ENCODE measurements around the gene MYO9B.
"Not testable (repeated sequence)": the region's sequence is repeated elsewhere in the genome, so short reads cannot be mapped to it uniquely, and the experiment has no call there.

The MYO9B gene

GRCh38 chr19:17094694-17095093, 19.1 kb downstream of the MYO9B start:
- DNase-seq = not testable (repeated sequence)

DNA sequence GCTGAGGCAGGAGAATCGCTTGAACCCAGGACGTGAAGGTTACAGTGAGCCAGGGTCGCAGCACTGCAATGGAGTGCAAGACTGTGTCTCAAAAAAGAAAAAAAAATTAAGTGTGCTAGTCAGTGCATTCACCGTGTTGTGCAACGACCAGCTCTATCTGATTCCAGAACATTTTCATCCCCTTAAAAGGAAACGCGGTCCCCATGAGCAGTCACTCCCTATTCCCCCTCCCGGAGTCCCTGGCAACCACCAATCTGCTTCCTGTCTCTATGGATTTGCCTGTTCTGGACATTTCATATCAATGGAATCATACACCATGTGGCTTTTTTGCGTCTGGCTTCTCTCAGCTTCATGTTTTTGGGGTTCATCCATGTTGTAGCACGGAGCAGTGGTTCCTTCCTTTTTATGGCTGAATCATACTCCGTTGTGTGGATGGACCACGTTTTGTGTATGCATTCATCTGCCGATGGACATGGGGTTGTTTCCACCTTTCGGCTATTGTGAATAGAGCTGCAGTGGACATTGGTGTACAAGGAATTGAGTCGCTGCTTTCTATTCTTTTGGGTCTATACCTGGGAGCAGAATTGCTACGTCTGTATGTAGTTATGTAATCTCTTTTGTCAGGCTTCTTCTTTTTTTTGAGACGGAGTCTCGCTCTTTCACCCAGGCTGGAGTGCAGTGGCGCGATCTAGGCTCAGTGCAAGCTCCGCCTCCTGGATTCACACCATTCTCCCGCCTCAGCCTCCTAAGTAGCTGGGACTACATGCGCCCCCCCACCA, 19.8 kb downstream of the MYO9B start:
- no peak for DNase-seq

DNA sequence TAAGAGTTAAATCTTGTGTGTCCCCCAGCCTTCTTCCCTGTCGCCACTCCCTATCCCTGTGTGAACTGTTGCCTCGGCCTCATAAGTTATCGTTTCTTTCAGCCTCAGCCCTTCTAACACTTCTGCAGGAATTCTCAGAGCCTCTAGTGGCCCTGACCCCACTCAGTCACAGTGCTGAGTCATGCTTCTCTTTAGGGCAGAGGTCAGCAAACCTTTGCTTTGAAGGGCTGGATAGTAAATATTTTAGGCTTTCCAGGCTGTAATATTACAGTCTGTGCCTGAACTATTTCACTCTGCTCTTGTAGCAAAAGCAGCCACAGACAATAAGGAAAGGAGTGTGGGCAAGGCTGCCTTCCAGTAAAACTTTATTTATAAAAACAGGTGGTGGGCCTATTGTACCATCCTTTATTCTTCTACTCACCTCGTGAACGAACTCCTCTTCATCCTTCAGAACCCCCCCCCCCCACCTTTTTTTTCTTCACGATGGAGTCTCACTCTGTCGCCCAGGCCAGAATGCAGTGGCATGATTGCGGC, 22.1 kb downstream of the MYO9B start:
- DNase-seq = no peak

- DNase-seq = no peak
Observed at GRCh38 chr19:17098326-17098725, 22.7 kb downstream of the MYO9B start.

- no peak for DNase-seq
Observed at GRCh38 chr19:17101686-17102628, 26.4 kb downstream of the MYO9B start.

- DNase-seq = no peak
Observed at GRCh38 chr19:17103177-17103576, 27.6 kb downstream of the MYO9B start.

DNA sequence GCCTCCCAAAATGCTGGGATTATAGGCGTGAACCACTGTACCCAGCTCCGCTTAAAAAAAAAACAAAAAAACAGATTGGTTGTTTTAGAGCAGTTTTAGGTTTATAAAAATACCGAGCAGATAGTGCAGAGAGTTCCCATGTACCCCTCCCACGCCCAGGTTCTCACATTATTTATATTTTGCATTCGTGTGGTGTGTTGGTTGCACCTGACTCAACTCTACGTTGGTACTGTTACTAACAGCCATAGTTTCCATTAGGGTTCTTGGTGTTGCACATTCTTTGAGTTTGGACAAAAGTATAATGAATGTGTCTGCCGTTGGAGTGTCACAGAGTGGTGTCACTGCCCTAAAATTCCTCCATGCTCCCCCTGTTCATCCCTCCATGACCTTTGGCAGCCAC, 29.1 kb downstream of the MYO9B start:
- no peak for DNase-seq

DNA sequence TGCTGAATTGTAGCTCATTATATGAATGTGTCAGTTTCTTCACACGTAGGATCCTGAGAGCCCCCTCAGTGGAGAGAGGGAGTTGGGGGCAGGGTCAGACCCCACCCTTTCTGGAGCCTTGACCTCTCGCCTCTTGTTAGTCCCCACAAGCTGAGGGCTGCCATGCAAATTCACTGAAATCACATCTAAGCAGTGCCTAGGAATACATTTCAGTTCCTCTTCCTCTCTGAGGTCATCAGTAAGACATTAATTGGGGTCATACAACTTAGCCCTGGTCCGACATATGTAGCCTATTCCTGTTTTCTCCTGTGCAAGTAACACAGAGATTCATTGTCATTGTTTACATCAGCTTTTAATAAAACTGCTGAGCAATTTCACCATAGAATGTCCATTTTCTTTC, 30.0 kb downstream of the MYO9B start:
- no peak for DNase-seq

DNA sequence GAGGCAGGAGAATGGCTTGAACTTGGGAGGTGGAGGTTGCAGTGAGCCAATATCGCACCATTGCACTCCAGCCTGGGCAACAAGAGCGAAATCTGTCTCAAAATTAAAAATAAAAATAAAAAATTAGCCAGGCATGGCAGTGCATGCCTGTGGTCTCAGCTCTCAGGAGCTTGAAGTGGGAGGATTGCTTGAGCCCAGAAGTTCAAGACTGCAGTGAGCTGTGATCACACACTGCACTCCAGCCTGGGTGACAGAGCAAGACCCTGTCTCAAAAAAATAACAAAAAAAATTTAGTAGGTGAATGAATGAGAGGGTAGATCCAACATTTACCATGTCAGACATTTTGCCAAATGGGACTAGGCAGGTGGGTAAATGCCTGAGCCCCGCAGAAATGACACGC, 31.4 kb downstream of the MYO9B start:
- not testable (repeated sequence) for DNase-seq

- DNase-seq = no peak
Observed at GRCh38 chr19:17107546-17108452, 32.2 kb downstream of the MYO9B start.

GRCh38 chr19:17108453-17108784, 32.8 kb downstream of the MYO9B start:
- DNase-seq = no peak

- DNase-seq = no peak
Observed at GRCh38 chr19:17109300-17109699, 33.7 kb downstream of the MYO9B start.

GRCh38 chr19:17109962-17110598, 34.5 kb downstream of the MYO9B start:
- no peak for DNase-seq

GRCh38 chr19:17110599-17110966, 35.0 kb downstream of the MYO9B start:
- DNase-seq = no peak

GRCh38 chr19:17111766-17112165, 36.2 kb downstream of the MYO9B start:
- no peak for DNase-seq

DNA sequence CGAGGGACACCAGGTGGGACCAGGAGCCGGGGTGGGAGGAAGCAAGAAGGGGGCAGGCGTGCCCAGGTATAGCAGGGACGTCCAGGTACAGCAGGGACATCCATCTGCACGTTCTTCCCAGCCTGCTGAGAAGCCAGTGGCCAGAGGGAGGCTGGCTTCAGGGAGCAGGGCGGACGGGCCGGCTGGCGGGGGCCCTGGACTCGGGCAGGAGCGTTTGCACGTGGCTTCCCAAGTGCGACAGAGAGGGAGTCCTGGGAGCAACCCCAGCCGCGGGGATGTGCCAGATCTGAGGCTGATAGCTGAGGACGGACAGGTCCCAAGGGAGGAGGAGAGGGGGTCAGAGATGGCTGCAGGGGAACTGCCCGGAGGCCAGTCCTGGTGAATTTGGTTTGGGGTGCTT, 36.7 kb downstream of the MYO9B start:
- DNase-seq = no peak

DNA sequence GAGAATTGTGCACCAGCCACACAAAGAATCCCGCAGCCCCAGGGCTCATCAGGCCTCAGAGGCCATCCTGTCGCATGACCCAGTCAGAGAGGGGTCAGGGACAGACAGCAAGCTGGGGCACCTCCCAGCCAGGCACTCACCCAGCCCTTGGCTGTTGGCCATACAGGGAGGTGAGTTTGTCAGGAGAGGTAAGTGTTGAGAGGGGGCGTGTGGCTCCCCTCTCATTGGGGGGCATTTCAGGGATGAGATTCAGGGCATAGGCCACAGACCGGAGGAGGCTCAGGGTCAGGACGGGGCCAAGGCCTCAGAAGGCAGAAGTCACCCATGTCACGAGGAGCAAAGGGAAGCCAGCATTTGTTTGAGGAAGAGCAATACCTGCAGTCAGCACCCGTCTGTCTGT, 37.1 kb downstream of the MYO9B start:
- DNase-seq = no peak

DNA sequence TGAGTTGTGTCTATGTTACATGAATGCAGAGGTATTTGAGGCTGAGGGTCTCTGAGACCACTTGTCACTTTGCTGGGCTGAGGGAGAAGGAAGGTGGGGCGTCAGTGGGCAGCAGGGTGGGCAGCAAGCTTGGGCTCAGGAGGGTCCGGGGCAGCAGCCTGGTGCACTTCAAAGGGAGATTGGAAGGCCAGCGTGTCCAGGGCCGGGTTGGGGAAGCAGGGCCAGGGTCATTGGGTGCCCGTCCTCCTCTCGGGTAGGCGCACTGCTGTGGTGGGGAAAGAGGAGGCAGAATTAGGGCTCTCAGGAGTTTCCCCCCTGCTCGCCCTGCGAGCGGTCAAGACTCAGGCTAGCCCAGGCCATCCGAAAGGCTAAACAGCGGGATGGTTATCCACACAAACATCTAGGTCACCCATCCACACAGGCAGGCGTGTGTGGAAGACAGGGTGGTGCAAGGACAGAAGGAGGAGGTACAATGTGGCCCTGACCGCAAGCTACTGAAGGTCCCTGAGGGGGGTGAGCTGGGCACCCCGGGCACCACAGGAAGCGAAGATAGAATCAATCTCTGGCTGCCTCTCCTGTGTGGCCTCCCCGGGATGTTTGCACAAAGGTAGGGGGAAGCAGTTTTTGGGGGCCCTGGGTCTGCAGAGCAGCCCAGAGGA, 37.7 kb downstream of the MYO9B start:
- no peak for DNase-seq

DNA sequence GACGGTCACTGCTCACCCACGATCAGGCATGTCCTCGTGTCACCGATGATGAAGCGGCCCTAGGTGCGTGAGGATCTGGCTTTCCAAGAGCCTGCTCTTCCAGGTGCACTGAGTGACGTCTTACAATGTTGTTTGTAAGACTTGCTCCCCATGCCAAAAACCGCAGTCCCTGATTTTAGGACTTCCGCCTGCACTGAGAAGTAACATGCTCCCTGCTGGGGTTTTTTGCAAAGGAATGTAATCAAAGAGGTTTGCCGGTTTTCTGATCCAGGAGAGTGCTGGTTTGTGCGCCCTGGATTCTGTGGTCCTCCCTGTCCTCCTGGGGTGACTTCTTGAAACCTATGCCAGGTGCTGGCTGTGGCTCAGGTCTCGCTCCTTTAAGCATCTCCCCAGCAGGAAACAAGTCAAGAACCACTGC, 38.8 kb downstream of the MYO9B start:
- DNase-seq = no peak

- no peak for DNase-seq
Observed at GRCh38 chr19:17116996-17117702, 41.6 kb downstream of the MYO9B start.

DNA sequence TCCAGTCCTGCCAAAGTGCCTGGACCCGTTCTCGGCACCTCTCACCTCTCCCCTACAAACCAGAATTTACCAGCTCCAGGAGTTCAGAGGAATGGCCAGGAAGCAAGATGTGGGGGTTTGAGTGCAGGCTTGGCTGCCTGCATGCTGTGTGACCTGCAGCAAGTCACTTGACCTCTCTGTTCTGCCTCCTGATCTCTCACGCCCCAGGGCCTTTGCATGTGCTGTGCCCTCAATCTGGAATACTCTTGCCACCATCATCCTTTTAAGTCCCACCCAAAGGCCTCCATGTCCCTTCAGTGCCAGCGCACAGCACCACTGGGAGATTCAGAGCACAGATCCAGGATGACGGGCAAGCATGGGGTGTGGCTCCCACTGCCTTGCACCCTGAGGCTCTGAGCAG, 43.4 kb downstream of the MYO9B start:
- DNase-seq = no peak

Measured in DMS79 treated with DMSO at 0.1 percent for 48 hours (cell line).